ENCODE measurements around the gene NTN1.

Gene NTN1

GRCh38 chr17:9021992-9022572, 772 bp downstream of the NTN1 start:
- TF ChIP-seq GATA3 (IDR thresholded peaks at IDR 0.05; ENCODE audit: low read depth, low read length) (no peak), GATA2 (IDR thresholded peaks at IDR 0.05; ENCODE audit: low read depth, low read length) (no peak)

GRCh38 chr17:9022573-9023391, 1.5 kb downstream of the NTN1 start:
- no peak for TF ChIP-seq GATA2 (IDR thresholded peaks at IDR 0.05; ENCODE audit: low read depth, low read length)
- no peak for TF ChIP-seq GATA3 (IDR thresholded peaks at IDR 0.05; ENCODE audit: low read depth, low read length)

- no peak for TF ChIP-seq GATA3 (IDR thresholded peaks at IDR 0.05; ENCODE audit: low read depth, low read length)
- TF ChIP-seq GATA2 (IDR thresholded peaks at IDR 0.05; ENCODE audit: low read depth, low read length) = no peak
These were observed 2.3 kb downstream of the NTN1 start for GRCh38 chr17:9023392-9024218.

- TF ChIP-seq GATA3 (IDR thresholded peaks at IDR 0.05; ENCODE audit: low read depth, low read length) (no peak), GATA2 (IDR thresholded peaks at IDR 0.05; ENCODE audit: low read depth, low read length) (no peak)
These were observed 3.2 kb downstream of the NTN1 start for GRCh38 chr17:9024497-9024896.

- TF ChIP-seq GATA3 (IDR thresholded peaks at IDR 0.05; ENCODE audit: low read depth, low read length) (no peak), GATA2 (IDR thresholded peaks at IDR 0.05; ENCODE audit: low read depth, low read length) (no peak)
These were observed 5.4 kb downstream of the NTN1 start for GRCh38 chr17:9026741-9027140.

- TF ChIP-seq GATA2 (IDR thresholded peaks at IDR 0.05; ENCODE audit: low read depth, low read length) (no peak), GATA3 (IDR thresholded peaks at IDR 0.05; ENCODE audit: low read depth, low read length) (no peak)
These were observed 7.1 kb downstream of the NTN1 start for GRCh38 chr17:9028202-9028987.

GRCh38 chr17:9028988-9029570, 7.8 kb downstream of the NTN1 start:
- TF ChIP-seq GATA3 (IDR thresholded peaks at IDR 0.05; ENCODE audit: low read depth, low read length) (no peak), GATA2 (IDR thresholded peaks at IDR 0.05; ENCODE audit: low read depth, low read length) (no peak)

- TF ChIP-seq GATA3 (IDR thresholded peaks at IDR 0.05; ENCODE audit: low read depth, low read length) (no peak), GATA2 (IDR thresholded peaks at IDR 0.05; ENCODE audit: low read depth, low read length) (no peak)
These were observed 10.8 kb downstream of the NTN1 start for GRCh38 chr17:9032151-9032550.

- no peak for TF ChIP-seq GATA2 (IDR thresholded peaks at IDR 0.05; ENCODE audit: low read depth, low read length)
- TF ChIP-seq GATA3 (IDR thresholded peaks at IDR 0.05; ENCODE audit: low read depth, low read length) = no peak
These were observed 11.3 kb downstream of the NTN1 start for GRCh38 chr17:9032583-9032982.

GRCh38 chr17:9035249-9035648, 13.9 kb downstream of the NTN1 start:
- TF ChIP-seq GATA3 (IDR thresholded peaks at IDR 0.05; ENCODE audit: low read depth, low read length) = no peak
- no peak for TF ChIP-seq GATA2 (IDR thresholded peaks at IDR 0.05; ENCODE audit: low read depth, low read length)

- TF ChIP-seq GATA2 (IDR thresholded peaks at IDR 0.05; ENCODE audit: low read depth, low read length) (no peak), GATA3 (IDR thresholded peaks at IDR 0.05; ENCODE audit: low read depth, low read length) (no peak)
These were observed 15.0 kb downstream of the NTN1 start for GRCh38 chr17:9036336-9036735.

GRCh38 chr17:9037736-9038135, 16.4 kb downstream of the NTN1 start:
- TF ChIP-seq GATA3 (IDR thresholded peaks at IDR 0.05; ENCODE audit: low read depth, low read length) (no peak), GATA2 (IDR thresholded peaks at IDR 0.05; ENCODE audit: low read depth, low read length) (no peak)

GRCh38 chr17:9038380-9038779, 17.1 kb downstream of the NTN1 start:
- TF ChIP-seq GATA3 (IDR thresholded peaks at IDR 0.05; ENCODE audit: low read depth, low read length) = no peak
- TF ChIP-seq GATA2 (IDR thresholded peaks at IDR 0.05; ENCODE audit: low read depth, low read length) = no peak
